Mesodermal cell (in vitro differentiated cells): ENCODE measurements around the gene PLCB4.

Source experiments
- H3K27ac ChIP-seq: 2 replicates; pipeline ENCODE4 v1.7.0; 2013; ENCODE audit warnings: mild to moderate bottlenecking, low read depth, low read length, moderate library complexity; ENCODE audit not compliant: severe bottlenecking
- H3K36me3 ChIP-seq: 2 replicates; pipeline ENCODE4 v1.7.1; 2013; ENCODE audit warnings: mild to moderate bottlenecking, low read length, moderate library complexity; ENCODE audit not compliant: control insufficient read depth, insufficient read depth
- H3K4me1 ChIP-seq: one replicate; pipeline ENCODE4 v1.7.1; 2013; ENCODE audit warnings: mild to moderate bottlenecking, low read length; ENCODE audit not compliant: insufficient read depth, control insufficient read depth, poor library complexity, severe bottlenecking
- H3K4me3 ChIP-seq: 2 replicates; pipeline ENCODE4 v1.7.0; 2013; ENCODE audit warnings: low read length, control low read depth, mild to moderate bottlenecking; ENCODE audit not compliant: insufficient read depth, poor library complexity, severe bottlenecking; ENCODE audit errors: extremely low read depth
- H3K9me3 ChIP-seq: 2 replicates; pipeline ENCODE4 v1.7.1; 2013; ENCODE audit warnings: mild to moderate bottlenecking, low read length, moderate library complexity; ENCODE audit not compliant: control insufficient read depth
- WGBS, 2 experiments: methylation state at CpG; one replicate each; pipeline ENCODE4 v1.1.5; 2013; ENCODE audit warnings: missing lambda C conversion rate in 2 of 2; ENCODE audit not compliant: insufficient coverage in 2 of 2; 5-methylcytosine and 5-hydroxymethylcytosine counted together

The PLCB4 gene

GRCh38 chr20:9122571-9122970 is 53.7 kb downstream of the PLCB4 start:
- H3K9me3 ChIP-seq, result no peaks in the 10 kb centered on the region
- H3K27ac ChIP-seq, result no peak overlapping the region
- WGBS, 2 experiments, result 100% methylated on average over 2 of the region's 2 CpGs; no CpG with 5 or more reads in 1 of the 2 experiments
- H3K4me1 ChIP-seq, result no peaks in the 10 kb centered on the region
- H3K36me3 ChIP-seq, result no peaks in the 10 kb centered on the region
- no peak overlapping the region for H3K4me3 ChIP-seq

GRCh38 chr20:9126527-9126926 is 57.6 kb downstream of the PLCB4 start:
- H3K9me3 ChIP-seq, result peaks cover 8% of the 10 kb centered on the region

GRCh38 chr20:9128568-9128967 is 59.7 kb downstream of the PLCB4 start:
- Histone ChIP-seq H3K36me3 (peaks cover 11% of the 10 kb centered on the region), H3K4me1 (no peaks in the 10 kb centered on the region), H3K4me3 (no peak overlapping the region), H3K27ac (no peak overlapping the region), H3K9me3 (peaks cover 15% of the 10 kb centered on the region)
- 94 to 100% methylated on average over 3 of the region's 3 CpGs for WGBS, 2 experiments

More at GRCh38 chr20:9126527-9126926, 57.6 kb downstream of the PLCB4 start:
- H3K36me3 ChIP-seq, result peaks cover 4% of the 10 kb centered on the region
- peak overlapping the region; percentile 23 for H3K27ac ChIP-seq
- no peak overlapping the region for H3K4me3 ChIP-seq
- no peaks in the 10 kb centered on the region for H3K4me1 ChIP-seq

GRCh38 chr20:9129756-9130155 is 60.9 kb downstream of the PLCB4 start:
- H3K4me1 ChIP-seq, result no peaks in the 10 kb centered on the region
- no peak overlapping the region for H3K4me3 ChIP-seq
- H3K27ac ChIP-seq, result no peak overlapping the region
- H3K36me3 ChIP-seq, result peaks cover 11% of the 10 kb centered on the region
- 60% methylated on average over 1 of the region's 3 CpGs; no CpG with 5 or more reads in 1 of the 2 experiments for WGBS, 2 experiments
- peaks cover 15% of the 10 kb centered on the region for H3K9me3 ChIP-seq

- no peak overlapping the region for H3K27ac ChIP-seq
- H3K4me3 ChIP-seq, result no peak overlapping the region
- WGBS, 2 experiments, result no CpG with 5 or more reads among the region's 1 CpG
- H3K36me3 ChIP-seq, result peaks cover 11% of the 10 kb centered on the region
- peaks cover 15% of the 10 kb centered on the region for H3K9me3 ChIP-seq
- H3K4me1 ChIP-seq, result no peaks in the 10 kb centered on the region
Observed at GRCh38 chr20:9130521-9130920, 61.6 kb downstream of the PLCB4 start.

GRCh38 chr20:9131841-9132240 is 63.0 kb downstream of the PLCB4 start:
- Histone ChIP-seq H3K4me1 (no peaks in the 10 kb centered on the region), H3K36me3 (peaks cover 11% of the 10 kb centered on the region), H3K9me3 (peaks cover 15% of the 10 kb centered on the region), H3K4me3 (no peak overlapping the region), H3K27ac (no peak overlapping the region)
- WGBS, 2 experiments, result 100% methylated on average over 1 of the region's 3 CpGs; no CpG with 5 or more reads in 1 of the 2 experiments

GRCh38 chr20:9134346-9134745 is 65.5 kb downstream of the PLCB4 start:
- Histone ChIP-seq H3K36me3 (peaks cover 11% of the 10 kb centered on the region), H3K27ac (no peak overlapping the region), H3K9me3 (peaks cover 15% of the 10 kb centered on the region), H3K4me3 (no peak overlapping the region), H3K4me1 (no peaks in the 10 kb centered on the region)
- no CpG with 5 or more reads among the region's 2 CpGs for WGBS, 2 experiments

- H3K4me3 ChIP-seq, result no peak overlapping the region
- 83 to 100% methylated on average over 1 to 3 of the region's 3 CpGs for WGBS, 2 experiments
- peak overlapping the region; percentile 46 for H3K27ac ChIP-seq
- peaks cover 11% of the 10 kb centered on the region for H3K36me3 ChIP-seq
- H3K9me3 ChIP-seq, result peaks cover 8% of the 10 kb centered on the region
- H3K4me1 ChIP-seq, result no peaks in the 10 kb centered on the region
Observed at GRCh38 chr20:9136114-9136513, 67.2 kb downstream of the PLCB4 start.

- whole genome bisulfite sequencing, 2 experiments, result 84 to 94% methylated on average over 5 to 6 of the region's 7 CpGs
- Histone ChIP-seq H3K4me1 (no peaks in the 10 kb centered on the region), H3K27ac (peak overlapping the region; percentile 42), H3K36me3 (peaks cover 3% of the 10 kb centered on the region), H3K4me3 (no peak overlapping the region), H3K9me3 (peaks cover 2% of the 10 kb centered on the region)
Observed at GRCh38 chr20:9137001-9137400, 68.1 kb downstream of the PLCB4 start.

- Histone ChIP-seq H3K36me3 (no peaks in the 10 kb centered on the region), H3K4me3 (no peak overlapping the region)
- WGBS, 2 experiments, result 94 to 100% methylated on average over 3 of the region's 3 CpGs
Observed at GRCh38 chr20:9139106-9139833, 70.4 kb downstream of the PLCB4 start.

GRCh38 chr20:9140162-9140760 is 71.4 kb downstream of the PLCB4 start:
- Histone ChIP-seq H3K9me3 (no peaks in the 10 kb centered on the region), H3K36me3 (no peaks in the 10 kb centered on the region), H3K4me3 (no peak overlapping the region), H3K4me1 (no peaks in the 10 kb centered on the region), H3K27ac (no peak overlapping the region)
- 82 to 91% methylated on average over 2 to 6 of the region's 8 CpGs for WGBS, 2 experiments

More at GRCh38 chr20:9139106-9139833, 70.4 kb downstream of the PLCB4 start:
- Histone ChIP-seq H3K4me1 (no peaks in the 10 kb centered on the region), H3K9me3 (no peaks in the 10 kb centered on the region), H3K27ac (no peak overlapping the region)
